A549 treated with Mapracorat at 1 μM for 4 hours (cell line): ENCODE measurements around the gene SPG21. TPM values are rescaled to one million over a fixed set of nuclear protein-coding genes. Genes with fewer than 3 reads are reported as not detected.

Experiments used
- total RNA-seq: library from RNA; stranded (reverse); fragments of 200-300 nt; extraction: Qiagen RNA extraction; gene quantifications from 5 replicates; pipeline ENCODE4 v1.2.3, GENCODE V29; 2022

SPG21 gene
- 115 to 127 TPM (median 122 TPM) in 5 replicates for total RNA-seq

GRCh38 chr15:64989416-64990167 is at the start of gene SPG21:
Gene SPG21 (minus strand): TSS chr15:64989914. CDS start chr15:64983569, 6,345 bp downstream.

GRCh38 chr15:65028921-65029735 is 39.4 kb upstream of the SPG21 start, which contains the start of gene MTFMT:
Gene MTFMT (minus strand): TSS chr15:65029639. CDS start chr15:65029613, 26 bp downstream.

Other genes with a start within 250 kb of the SPG21 start
- 6.6 to 9.4 TPM (median 8.3 TPM) in 5 replicates for gene RBPMS2, start 214.3 kb downstream of the SPG21 start, total RNA-seq
- 11.6 to 23.5 TPM (median 16.4 TPM) in 5 replicates for gene PIF1, start 164.3 kb downstream of the SPG21 start, total RNA-seq
- gene PLEKHO2, start 148.0 kb downstream of the SPG21 start, total RNA-seq, result 5.4 to 6.4 TPM (median 6.0 TPM) in 5 replicates
- 1.7 to 2.8 TPM (median 2.2 TPM) in 5 replicates for gene ANKDD1A, start 78.0 kb downstream of the SPG21 start, total RNA-seq
- gene MTFMT, start 39.7 kb upstream of the SPG21 start, total RNA-seq, result 22.3 to 28.2 TPM (median 26.6 TPM) in 5 replicates
- 14.3 to 20.5 TPM (median 15.7 TPM) in 5 replicates for gene SLC51B, start 55.5 kb upstream of the SPG21 start, total RNA-seq
- 0.10 to 0.16 TPM (median 0.12 TPM) in 5 replicates for gene RASL12, start 78.1 kb upstream of the SPG21 start, total RNA-seq
- gene KBTBD13, start 86.8 kb upstream of the SPG21 start, total RNA-seq, result not detected in 5 replicates
- gene UBAP1L, start 125.3 kb upstream of the SPG21 start, total RNA-seq, result 0.55 to 2.0 TPM (median 0.74 TPM) in 5 replicates
- gene PDCD7, start 143.9 kb upstream of the SPG21 start, total RNA-seq, result 24.5 to 29.7 TPM (median 27.7 TPM) in 5 replicates
- gene CLPX, start 195.4 kb upstream of the SPG21 start, total RNA-seq, result 37.2 to 54.0 TPM (median 48.0 TPM) in 5 replicates
- gene CILP, start 221.6 kb upstream of the SPG21 start, total RNA-seq, result 0.11 to 0.24 TPM (median 0.17 TPM) in 5 replicates